NOMO-1 treated with DMSO at 0.1 percent for 48 hours (cell line): ENCODE results near the gene ADARB1.

Source experiments
- DNase-seq: peaks from one replicate; lab custom pipeline; 2025; ENCODE audit not compliant: unreplicated experiment; lab: John Stamatoyannopoulos, UW

Gene ADARB1

DNA sequence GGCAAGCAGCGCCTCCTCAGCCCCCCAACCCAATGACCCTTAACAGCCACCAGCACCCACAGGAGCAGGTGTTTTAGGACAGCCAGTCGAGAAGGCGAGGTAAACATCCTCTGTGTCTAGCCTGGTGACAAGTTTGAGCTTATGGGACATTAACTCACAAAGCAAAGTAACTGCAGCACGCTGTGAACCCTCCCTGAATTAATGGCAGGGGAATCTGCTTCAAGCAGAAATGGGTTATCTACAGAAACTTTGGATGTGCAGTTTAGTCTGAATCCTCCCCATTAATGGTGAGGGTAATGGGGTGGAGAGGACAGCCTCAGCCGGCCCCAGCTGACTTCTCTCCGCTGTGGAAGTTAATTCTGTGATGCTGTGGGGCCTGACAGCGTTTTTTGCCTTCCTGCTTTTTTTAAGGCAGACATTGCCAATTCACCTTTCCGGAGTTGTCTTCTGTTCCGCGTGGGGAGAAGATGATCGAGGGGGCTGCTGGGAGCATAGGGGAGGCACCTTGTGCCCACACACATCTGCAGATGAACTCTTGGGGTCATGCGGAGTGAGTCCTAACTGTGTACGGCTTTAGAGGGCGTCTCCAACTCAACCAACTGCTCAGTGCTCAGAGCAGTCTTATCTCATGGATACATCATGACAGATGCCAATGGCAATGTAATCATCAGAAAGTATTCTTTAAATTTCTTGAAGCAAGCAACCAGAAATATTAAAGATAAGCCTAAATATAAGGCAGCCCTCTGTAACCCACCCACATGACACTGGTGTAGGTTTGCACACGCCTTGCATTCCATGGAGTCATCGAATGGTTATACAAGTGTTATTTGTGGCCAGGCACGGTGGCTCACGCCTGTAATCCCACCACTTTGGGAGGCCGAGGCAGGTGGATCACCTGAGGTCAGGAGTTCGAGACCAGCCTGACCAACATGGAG lies 172.3 kb downstream of the ADARB1 start:
- DNase-seq: no peak

DNA sequence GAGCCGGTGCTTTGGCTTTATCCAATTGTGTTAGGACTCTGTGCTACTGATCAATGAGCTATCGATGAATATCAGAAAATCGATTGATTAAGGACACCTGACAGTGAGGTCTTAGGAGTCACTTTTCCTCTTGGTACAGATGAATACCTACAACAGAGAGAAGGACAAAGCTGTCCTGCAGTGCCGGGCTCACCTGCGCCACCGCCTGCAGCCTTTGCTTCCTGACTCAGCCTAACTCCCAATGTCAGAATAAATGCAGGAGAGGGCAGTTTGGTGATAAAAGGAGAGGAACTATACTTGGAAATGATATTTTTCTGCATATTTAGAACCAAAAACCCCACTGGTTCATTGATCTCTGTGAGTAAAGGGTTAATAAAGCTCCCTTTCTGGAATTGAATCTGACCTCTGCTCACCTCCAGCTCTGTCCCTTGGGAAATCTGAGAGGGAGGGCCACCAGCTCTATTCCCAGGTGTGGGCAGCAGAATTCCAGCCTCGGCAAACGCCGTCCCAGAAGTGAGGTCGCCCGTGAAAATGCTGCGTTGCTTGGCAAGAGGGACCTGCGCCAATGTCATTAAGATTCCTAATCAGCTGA lies 174.0 kb downstream of the ADARB1 start:
- DNase-seq: no peak

DNA sequence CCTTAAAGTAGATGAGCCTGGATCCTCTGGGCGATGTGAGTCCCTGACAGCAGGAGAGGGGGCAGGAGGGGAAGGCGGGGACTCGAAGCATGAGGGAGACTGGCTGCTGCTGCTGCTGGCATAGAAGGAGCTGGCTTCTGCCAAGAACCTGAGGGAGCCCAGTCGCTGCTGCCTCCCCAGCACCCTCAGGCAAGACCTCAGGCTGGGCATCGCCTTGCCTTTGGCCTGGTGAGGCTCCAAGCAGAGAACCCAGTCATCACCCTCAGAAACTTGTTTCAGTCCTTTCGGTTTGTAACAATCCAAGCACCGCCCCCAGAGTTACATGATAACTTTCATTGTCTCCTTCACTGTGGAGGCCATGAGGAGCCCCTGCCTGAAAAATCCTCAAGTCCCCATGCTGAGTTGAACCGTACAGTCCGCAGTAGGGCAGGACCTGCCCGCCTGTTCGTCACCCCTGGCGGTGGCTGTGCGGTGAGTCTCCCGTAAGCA lies 174.6 kb downstream of the ADARB1 start:
- no peak for DNase-seq

DNA sequence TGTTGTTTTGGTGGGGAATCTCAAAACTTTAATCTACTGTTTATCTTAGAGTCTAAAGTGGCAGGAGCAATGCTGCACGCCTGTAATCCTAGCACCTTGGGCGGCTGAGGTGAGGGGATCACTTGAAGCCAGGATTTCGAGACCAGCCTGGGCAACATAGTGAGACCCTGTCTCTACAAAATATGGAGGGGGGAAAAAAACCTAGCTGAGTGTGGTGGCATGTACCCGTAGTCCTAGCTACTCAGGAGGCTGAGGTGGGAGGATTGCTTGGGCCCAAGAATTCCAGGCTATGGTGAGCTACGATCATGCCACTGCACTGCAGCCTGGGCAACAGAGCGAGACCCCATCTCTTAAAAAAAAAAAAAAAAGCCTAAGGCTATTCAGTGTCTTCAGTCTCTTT lies 175.2 kb downstream of the ADARB1 start:
- no peak for DNase-seq

DNA sequence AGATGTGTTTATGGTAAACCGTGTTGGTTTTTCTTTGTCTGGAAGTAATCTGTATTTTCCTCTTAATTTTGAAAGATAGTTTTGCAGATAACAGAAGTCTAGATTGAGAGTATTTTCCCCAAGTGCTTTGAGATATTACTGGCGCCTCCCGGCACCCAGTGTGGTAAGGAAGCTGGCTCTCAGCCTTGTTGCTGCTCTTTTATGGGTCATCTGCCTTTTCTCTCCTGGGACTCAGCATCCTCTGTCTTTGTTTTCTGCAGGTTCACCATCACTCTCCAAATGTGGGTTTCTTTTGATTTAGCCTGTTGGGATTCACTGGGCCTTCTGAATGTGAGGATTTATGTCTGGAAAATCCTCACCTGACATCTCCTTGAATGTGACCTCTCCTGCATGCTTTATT lies 175.9 kb downstream of the ADARB1 start:
- no peak for DNase-seq

DNA sequence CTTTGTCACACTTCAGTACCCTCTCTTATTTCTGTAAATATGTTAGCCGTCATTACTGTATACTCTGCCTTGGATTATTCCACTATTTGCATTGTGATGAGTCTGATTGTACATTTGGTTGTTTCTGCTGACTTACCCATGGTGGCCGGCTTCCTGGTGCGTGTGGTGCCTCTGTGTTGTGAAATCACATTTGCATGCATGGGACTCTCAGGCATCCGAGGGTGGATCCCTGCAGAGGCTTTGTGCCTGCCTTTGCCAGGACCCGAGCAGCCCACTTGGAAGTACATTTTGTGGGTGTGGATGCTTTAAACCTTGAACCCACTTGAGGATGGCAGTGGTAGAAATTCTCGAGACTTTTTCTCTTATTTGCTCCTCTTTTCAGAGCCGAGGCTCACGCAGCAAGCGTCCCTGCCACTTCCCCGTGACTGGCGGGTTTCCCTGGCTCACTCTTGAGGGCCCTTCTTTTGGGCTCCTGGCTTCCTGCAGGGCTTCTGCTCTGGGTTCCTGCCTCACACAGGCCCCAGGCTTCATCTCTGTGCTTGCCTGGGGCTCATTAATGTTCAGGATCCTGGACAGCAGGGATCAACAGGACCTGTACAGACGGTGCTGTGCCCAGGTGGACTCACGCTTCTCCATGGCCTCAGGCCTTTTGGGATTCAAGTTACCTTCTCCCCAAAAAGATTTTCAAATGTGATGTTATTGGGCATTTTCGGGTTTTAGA lies 176.7 kb downstream of the ADARB1 start:
- DNase-seq: no peak

DNA sequence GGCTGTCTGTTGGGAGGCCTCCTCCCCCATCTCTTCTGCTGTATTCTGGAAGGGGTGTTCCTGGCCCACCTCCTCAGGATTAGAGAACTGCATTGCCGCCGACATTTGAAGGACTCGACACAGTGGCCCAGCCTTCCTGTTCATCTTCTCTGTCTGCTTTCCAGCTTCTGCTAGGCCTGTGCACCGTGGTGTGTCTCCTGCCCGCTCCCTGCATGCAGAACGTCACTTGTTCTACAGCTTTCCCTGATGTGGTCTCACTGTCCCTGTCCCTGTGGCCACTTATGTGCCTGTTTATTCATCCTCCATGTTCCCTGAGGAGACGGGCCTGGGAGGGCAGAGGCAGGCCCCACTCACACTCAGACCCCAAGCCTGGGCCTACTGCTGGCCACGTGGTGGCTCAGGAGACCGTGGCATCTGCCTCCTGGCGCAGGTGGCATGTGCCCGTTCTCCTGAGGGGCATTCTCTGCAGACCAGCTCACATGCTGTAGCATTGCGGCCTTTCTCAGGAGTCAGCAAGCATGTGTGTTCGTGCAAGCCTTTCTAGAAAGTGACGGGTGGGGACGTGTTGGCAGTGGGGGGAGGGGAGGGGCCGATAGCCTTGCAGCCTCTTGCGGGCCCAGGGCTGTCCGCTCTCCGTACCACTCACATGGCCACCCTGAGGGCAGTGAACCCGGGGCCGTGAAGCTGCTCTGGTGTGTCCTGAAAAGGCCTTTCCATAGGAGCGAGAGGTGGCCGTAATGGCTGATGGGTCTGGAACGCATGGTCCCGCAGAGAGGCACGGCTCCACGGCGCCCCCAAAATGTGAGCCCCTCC lies 177.5 kb downstream of the ADARB1 start:
- DNase-seq: no peak

DNA sequence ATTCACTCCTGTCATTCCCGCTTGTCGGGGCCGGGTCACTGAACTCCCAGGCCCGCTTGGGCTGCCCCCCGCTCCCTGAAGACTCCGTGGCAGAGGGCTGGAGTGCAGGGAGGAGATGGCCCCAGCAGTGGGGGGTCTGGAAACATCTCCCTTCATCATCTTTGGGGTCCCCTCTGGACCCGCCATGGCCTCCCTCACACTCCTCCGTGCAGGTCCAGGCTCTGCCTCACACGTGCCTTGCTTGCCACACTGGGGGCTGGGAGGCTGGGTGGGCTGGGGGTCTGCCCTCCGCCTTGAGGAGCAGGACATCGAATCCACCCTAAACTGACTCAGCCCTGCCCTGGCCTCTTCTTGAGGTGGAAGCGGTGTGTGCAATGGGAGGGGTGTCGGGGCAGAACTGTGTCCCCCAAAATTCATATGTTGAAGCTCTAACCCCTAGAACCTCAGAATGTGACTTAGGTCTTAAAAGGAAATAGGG lies 178.1 kb downstream of the ADARB1 start:
- DNase-seq: no peak

DNA sequence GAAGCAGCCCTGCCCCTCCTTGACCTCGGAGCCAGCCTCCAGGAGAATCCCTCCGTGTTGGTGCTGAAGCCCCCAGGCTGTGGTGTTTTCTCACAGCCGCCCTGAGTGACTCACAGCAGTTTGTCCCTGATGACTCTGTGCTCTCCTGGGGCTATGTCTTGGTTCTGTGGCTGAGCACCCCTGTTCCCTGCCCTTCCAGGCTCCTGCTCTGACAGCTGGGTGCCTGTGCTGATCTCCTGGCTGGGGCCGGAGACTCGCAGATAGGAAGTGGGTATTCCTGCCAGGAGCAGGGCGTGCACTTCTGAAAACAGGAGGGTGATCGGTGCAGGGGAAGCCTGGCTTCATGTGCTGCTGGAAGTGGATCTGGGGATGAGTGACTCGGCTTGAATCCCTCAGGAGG lies 178.8 kb downstream of the ADARB1 start:
- DNase-seq: no peak

DNA sequence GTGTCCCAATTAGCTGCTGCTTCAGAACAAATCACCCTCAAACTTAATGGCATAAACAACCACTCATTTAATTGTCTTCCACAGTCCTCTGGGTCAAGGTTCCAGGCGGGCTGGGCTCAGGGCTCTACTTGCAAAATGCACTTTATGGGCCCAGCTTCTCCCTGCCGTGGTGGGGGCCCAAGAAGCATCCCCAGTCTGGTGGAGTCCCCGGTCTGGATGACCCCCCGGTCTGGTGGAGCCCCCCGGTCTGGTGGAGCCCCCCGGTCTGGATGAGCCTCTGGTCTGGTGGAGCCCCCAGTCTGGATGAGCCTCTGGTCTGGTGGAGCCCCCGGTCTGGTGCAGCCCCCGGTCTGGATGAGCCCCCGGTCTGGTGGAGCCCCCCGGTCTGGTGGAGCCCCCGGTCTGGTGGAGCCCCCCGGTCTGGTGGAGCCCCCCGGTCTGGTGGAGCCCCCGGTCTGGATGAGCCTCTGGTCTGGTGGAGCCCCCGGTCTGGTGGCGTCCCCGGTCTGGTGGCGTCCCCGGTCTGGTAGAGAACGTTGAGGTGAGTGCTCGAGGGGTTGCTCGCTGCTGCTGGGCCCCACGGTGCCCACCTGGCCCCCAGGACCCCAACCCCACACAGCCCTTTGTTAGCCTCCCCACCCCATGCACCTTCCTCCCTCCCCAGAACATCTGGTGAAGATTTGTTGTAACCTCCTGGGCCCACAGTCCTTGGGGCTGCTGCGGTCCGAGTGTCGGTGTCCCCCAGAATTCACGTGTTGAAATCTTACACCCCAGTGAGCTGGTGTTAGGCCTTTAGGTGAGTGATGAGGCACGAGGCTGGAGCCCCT lies 179.5 kb downstream of the ADARB1 start:
- DNase-seq: no peak

DNA sequence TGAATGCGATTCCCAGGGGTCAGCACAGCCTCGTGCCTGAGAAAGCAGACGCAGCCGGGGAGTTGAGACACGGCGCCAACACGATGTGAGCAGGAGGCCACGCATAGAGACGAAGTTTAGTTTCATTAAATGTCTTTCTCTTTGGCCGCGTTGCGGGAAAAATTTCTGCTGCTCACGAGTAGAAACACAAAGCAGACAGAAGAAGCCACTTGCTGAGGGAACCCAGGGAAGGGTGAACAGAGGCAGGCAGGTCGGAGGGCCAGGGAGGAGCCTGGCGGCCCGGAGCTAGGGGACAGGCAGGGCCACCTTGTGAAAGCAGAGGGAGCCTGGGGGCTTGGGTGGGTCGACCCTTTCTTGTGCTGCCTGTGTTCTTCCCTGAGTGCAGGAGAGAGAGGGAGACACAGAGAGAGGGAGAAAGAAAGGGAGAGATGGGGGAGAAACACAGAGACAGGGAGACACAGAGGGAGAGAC lies 180.1 kb downstream of the ADARB1 start:
- no peak for DNase-seq

DNA sequence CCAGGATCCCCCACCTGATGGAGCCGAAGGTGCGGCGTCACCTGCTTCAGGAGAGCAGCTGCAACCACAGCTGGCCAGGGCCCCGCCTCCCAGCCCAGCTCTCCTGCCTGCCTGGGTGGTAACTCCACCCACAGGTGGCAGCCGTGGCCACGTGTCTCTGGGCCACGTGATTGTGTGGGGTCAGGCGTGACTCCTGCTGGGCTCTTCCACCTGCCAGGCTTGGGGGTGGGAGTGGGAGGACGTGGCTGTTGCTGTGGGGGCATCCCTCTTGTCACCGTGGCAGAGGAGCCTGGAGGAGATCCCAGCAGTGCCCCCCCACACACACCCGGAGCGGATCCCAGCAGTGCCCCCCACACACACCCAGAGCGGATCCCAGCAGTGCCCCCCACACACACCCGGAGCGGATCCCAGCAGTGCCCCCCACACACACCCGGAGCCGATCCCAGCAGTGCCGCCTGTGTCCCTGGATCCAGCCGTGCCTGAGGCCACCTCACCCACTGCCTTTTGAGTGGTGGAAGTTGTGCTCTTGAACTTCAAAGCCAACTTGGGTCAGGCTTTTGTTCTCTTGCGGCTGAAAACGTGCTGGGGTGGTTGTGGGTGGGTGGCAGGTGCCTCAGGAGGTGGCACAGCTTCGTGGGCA lies 181.1 kb downstream of the ADARB1 start:
- DNase-seq: no peak

DNA sequence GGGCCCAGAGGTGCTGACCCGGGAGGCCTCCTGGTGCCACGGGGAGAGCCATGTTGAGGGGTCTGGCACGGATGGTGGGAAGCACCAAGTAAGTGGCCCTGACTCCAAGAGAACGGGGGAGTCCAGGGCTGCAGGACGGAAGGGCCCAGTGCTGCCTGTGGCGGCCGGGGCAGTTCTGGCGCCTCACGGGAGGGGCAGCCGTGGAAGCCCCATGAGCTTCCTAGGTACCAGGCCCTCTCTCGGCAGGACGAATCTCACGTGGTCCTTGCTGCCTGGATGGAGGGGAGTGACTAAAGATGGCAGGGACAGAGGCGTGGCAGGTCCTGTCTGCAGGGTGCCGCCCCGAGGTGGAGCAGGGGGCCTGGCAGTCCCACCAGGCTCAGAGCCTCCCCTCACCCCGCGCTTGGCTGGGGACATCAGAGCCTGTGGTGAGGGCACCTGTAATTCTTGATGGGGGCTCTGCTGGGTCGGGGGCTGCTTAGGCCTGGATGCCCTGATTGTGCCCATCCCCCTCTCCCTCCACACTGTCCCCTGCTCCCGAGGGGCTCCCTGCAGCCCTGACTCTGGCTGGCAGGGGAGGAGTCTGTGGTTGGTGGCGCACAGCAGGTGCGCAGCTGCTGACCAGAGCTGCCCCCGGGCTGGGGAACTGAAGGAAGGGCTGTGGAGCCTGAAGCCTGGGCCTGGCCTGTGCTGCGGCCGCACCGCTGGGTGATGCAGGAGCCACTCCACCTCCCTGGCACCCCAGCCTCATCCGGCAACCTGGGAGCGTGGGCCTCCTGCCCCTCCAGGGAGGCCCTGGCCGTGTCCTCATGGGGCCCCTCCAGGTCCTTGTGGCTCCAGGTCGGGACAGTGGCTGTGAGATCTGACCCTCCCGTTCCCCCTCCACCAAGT lies 181.9 kb downstream of the ADARB1 start:
- DNase-seq: no peak

DNA sequence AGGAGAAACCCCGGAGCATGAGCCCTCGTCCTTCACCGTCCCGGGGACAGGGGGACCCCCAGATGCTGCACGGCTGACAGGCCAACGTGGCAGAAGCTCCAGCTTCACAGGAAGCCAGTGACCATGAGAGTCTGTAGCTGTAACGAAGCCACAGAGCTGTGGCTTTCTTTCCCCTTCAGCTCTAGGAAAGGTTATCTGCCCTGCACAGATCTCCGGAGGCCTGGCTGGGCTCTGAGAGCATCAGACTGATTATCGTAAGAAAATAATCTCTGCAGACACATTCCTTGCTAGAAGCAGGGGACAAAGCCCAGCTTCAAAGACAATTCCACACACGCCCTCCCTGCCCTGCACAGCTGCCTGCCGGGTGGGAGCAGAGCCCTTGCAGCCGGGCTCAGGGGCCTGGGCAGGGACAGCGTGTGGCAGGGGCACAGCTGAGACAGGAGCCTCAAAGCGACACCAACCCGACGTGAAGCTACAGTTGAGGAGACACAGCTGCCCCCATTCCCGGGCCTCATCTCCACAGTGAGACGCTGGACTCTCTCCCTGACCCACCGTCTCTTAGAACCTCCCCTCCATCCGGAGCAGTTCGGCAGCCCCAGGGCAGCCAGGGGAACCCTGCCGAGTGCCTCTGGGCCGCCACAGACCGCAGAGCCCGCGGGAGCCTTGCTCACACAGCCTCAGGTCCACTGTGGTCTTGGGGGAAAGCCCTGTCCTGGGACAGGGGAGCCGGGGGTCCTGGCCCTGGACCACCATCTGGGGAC lies 182.7 kb downstream of the ADARB1 start:
- DNase-seq: no peak

DNA sequence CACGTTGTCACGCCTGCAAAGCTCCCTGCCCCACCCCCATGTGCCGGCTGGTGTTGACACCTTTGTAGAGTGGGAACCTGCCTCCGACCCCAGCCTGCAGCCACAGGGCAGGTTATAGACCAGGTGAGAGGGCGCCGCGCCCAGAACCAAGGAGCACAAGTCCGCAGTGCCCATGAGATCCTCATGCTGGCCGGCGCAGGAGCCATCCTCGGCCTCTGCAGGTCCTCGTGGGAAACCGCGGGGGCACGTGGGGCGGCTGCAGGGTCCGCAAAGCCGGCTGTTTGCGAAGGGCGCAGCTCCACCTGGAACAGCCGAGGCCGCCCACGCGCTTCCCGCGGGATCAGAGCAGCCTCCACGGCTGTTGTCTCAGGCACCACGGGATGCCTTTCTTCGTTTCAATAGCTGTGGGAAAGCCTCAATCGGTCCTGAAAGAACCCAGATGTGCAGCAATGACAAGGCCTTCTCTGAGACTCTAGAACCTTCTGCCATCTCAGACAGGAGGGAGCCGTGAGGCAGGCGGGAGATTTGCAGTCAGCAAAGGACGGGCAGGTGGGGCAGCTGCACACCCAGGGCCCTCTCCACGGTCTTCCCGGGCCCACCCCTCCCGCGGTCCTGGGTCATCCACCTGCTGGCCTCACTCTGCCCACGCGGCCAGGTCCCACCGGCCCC lies 183.4 kb downstream of the ADARB1 start:
- no peak for DNase-seq

DNA sequence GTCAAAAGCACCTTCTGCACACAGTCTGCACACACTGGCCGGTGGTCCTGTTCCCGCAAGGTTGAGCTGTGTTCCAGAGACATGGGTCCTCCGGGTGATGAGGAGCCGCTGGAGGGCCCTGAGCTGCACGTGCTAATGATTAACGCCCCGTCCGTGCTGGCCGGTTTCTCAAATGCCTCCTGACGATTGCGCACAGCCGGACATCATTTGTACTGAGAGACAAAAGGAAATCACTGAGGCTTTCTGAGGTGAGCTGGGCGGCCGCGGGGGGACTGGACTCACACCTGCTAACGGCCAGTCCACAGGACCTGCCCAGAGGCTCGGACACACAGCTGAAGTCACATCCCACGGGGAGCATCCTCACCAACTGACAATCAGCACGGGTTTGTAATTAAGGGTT lies 184.1 kb downstream of the ADARB1 start:
- DNase-seq: no peak

DNA sequence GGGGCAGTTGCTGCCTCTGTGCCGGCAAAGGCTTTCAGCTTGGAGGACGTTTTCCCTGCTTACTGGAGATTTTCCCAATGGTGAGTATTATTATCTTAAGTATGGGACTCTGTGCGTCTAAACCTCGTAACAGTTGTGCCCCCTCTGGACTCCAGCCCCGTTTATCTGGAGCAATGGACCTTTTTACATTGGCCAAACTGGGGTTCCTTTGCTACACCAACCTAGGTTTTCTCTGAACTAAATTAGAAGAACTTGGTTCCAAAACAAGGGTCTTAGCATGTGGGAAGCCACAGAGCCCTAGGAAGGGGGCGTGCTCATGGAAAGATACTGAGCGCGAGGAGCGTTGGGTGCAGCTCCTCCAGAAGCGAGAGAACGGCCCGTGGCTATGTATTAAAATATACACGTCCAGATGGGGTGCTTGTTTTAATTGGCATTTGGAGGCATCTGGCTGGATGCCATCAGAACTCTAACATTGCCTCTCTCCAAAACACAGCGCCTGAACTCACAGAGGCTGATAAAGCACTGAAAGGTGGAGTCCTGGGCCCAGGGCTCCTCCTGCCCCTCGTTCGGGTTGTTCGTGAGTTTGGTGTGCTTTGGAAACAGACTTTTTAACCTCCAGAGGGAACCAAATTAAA lies 184.9 kb downstream of the ADARB1 start:
- no peak for DNase-seq
